GM18511 (cell line): ENCODE measurements around the gene ABHD17B.

Source experiments
- ATAC-seq: cut with Tn5 transposase; IDR thresholded peaks from one replicate; pipeline ENCODE4 v1.9.1; 2021; ENCODE audit warnings: mild to moderate bottlenecking, moderate library complexity; ENCODE audit not compliant: unreplicated experiment

The ABHD17B gene

GRCh38 chr9:71879644-71880174 lies 31.3 kb downstream of the ABHD17B start:
- no peak for ATAC-seq

- ATAC-seq = no peak
These were observed 32.4 kb downstream of the ABHD17B start for GRCh38 chr9:71878327-71879274.

GRCh38 chr9:71876829-71877228 lies 34.2 kb downstream of the ABHD17B start:
- no peak for ATAC-seq

- no peak for ATAC-seq
These were observed 34.9 kb downstream of the ABHD17B start for GRCh38 chr9:71876106-71876505.

- no peak for ATAC-seq
These were observed 35.6 kb downstream of the ABHD17B start for GRCh38 chr9:71875345-71875744.

- no peak for ATAC-seq
These were observed 47.4 kb downstream of the ABHD17B start for GRCh38 chr9:71863631-71864030.

- no peak for ATAC-seq
These were observed 49.4 kb downstream of the ABHD17B start for GRCh38 chr9:71861618-71862017.

- ATAC-seq = no peak
These were observed 51.1 kb downstream of the ABHD17B start for GRCh38 chr9:71859939-71860338.

GRCh38 chr9:71858812-71859211 lies 52.2 kb downstream of the ABHD17B start:
- peak; percentile 92 for ATAC-seq

GRCh38 chr9:71858102-71858798 lies 52.7 kb downstream of the ABHD17B start:
- no peak for ATAC-seq

GRCh38 chr9:71857159-71857558 lies 53.8 kb downstream of the ABHD17B start:
- no peak for ATAC-seq

- ATAC-seq = no peak
These were observed 56.2 kb downstream of the ABHD17B start for GRCh38 chr9:71854811-71855210.

- no peak for ATAC-seq
These were observed 57.9 kb downstream of the ABHD17B start for GRCh38 chr9:71853084-71853483.

GRCh38 chr9:71850996-71851395 lies 60.0 kb downstream of the ABHD17B start:
- ATAC-seq = no peak

GRCh38 chr9:71847892-71848291 lies 63.1 kb downstream of the ABHD17B start:
- no peak for ATAC-seq

GRCh38 chr9:71844808-71845207 lies 66.2 kb downstream of the ABHD17B start:
- ATAC-seq = no peak

- ATAC-seq = no peak
These were observed 71.3 kb downstream of the ABHD17B start for GRCh38 chr9:71839668-71840067.

GRCh38 chr9:71835596-71835995 lies 75.4 kb downstream of the ABHD17B start:
- no peak for ATAC-seq

GRCh38 chr9:71830929-71831328 lies 80.1 kb downstream of the ABHD17B start:
- no peak for ATAC-seq

- ATAC-seq = no peak
These were observed 80.8 kb downstream of the ABHD17B start for GRCh38 chr9:71830153-71830552.

- ATAC-seq = no peak
These were observed 84.7 kb downstream of the ABHD17B start for GRCh38 chr9:71826279-71826678.

GRCh38 chr9:71824257-71824656 lies 86.7 kb downstream of the ABHD17B start:
- ATAC-seq = no peak
